ENCODE results near the gene VSX1.

VSX1 gene

GRCh38 chr20:25076731-25077609 is 5.0 kb downstream of the VSX1 start:
- peak; percentile 48 for TF ChIP-seq CTCF (IDR thresholded peaks at IDR 0.05; ENCODE audit: low read depth, low read length)
- TF ChIP-seq POLR2A (IDR thresholded peaks at IDR 0.05; ENCODE audit: extremely low read depth, insufficient read length), result no peak
- H3K4me3 ChIP-seq (ENCODE audit: low read depth, low read length), result no peak overlapping the region
- peak; percentile 70 for DNase-seq (ENCODE audit: low read depth)

- H3K4me3 ChIP-seq (ENCODE audit: low read depth, low read length), result no peak overlapping the region
- TF ChIP-seq MYC (IDR thresholded peaks at IDR 0.05; ENCODE audit: low read depth, low read length) (no peak), POLR2A (IDR thresholded peaks at IDR 0.05; ENCODE audit: extremely low read depth, insufficient read length) (no peak), CTCF (IDR thresholded peaks at IDR 0.05; ENCODE audit: low read depth, low read length) (no peak), MAX (IDR thresholded peaks at IDR 0.05; ENCODE audit: low read depth, low read length) (no peak)
- no peak for DNase-seq (ENCODE audit: low read depth)
These were observed 5.7 kb downstream of the VSX1 start for GRCh38 chr20:25076201-25076600.

- TF ChIP-seq POLR2A (IDR thresholded peaks at IDR 0.05; ENCODE audit: extremely low read depth, insufficient read length) (no peak), MYC (IDR thresholded peaks at IDR 0.05; ENCODE audit: low read depth, low read length) (no peak), CTCF (IDR thresholded peaks at IDR 0.05; ENCODE audit: low read depth, low read length) (no peak)
- no peak for DNase-seq (ENCODE audit: low read depth)
- H3K4me3 ChIP-seq (ENCODE audit: low read depth, low read length), result no peak overlapping the region
These were observed 8.4 kb downstream of the VSX1 start for GRCh38 chr20:25073544-25073943.

GRCh38 chr20:25072226-25072811 is 9.6 kb downstream of the VSX1 start:
- no peak overlapping the region for H3K4me3 ChIP-seq (ENCODE audit: low read depth, low read length)
- no peak for TF ChIP-seq CTCF (IDR thresholded peaks at IDR 0.05; ENCODE audit: low read depth, low read length)
- TF ChIP-seq POLR2A (IDR thresholded peaks at IDR 0.05; ENCODE audit: extremely low read depth, insufficient read length), result no peak
- TF ChIP-seq MAX (IDR thresholded peaks at IDR 0.05; ENCODE audit: low read depth, low read length), result no peak
- TF ChIP-seq MYC (IDR thresholded peaks at IDR 0.05; ENCODE audit: low read depth, low read length), result no peak
- DNase-seq (ENCODE audit: low read depth), result no peak

GRCh38 chr20:25071734-25072133 is 10.2 kb downstream of the VSX1 start:
- H3K4me3 ChIP-seq (ENCODE audit: low read depth, low read length), result no peak overlapping the region
- no peak for TF ChIP-seq MYC (IDR thresholded peaks at IDR 0.05; ENCODE audit: low read depth, low read length)
- no peak for TF ChIP-seq CTCF (IDR thresholded peaks at IDR 0.05; ENCODE audit: low read depth, low read length)
- TF ChIP-seq POLR2A (IDR thresholded peaks at IDR 0.05; ENCODE audit: extremely low read depth, insufficient read length), result no peak
- TF ChIP-seq MAX (IDR thresholded peaks at IDR 0.05; ENCODE audit: low read depth, low read length), result no peak
- DNase-seq (ENCODE audit: low read depth), result no peak

All from NB4 (cell line).